ENCODE results near the gene DDX11. TPM values are rescaled to one million over a fixed set of nuclear protein-coding genes. Genes with fewer than 3 reads are reported as not detected.
A peak's percentile ranks its signal among the peaks of the same experiment; 100 is the strongest.

DDX11 gene
- polyA plus RNA-seq, 1 of the 3 experiments (the other 2 are of a cell fraction), result 33.4 TPM

DNA sequence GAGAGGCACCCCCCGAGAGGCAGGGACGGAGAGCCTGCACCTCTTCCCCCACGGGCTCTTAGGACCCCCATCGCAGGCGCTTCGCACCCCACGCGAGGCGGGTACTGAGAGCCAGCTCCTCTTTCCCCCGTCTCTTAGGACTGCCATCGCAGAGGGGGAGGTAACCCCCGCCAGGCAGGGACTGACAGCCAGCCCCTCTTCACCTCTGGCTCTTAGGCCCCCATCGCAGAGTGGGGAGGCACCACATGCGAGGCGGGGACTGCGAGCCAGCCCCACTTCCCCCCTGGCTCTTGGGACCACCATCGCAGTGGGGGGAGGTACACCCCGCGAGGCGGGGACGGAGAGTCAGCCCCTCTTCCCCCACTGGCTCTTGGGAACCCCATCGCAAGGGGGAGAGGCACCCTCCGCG, 46.1 kb downstream of the DDX11 start:
- Histone ChIP-seq H3K79me2 (ENCODE audit: insufficient read depth) (no peaks in the 10 kb centered on the region), H3K27me3 (ENCODE audit: insufficient read depth) (no peaks in the 10 kb centered on the region; the same call in 1 of the 2 replicates), H3K4me3 (ENCODE audit: low read depth in 2 of 2, low read length in 1 of 2) (peak overlapping the region in 1 of 2 experiments; percentile 45; a peak in 1 of 4 replicates), H3K27ac (ENCODE audit: low read depth in 2 of 2, low read length in 1 of 2) (no peak overlapping the region), H4K20me1 (ENCODE audit: insufficient read depth) (no peaks in the 10 kb centered on the region), H3K9ac (no peak overlapping the region), H3K9me3 (no peaks in the 10 kb centered on the region), H3K36me3 (replicated peaks in 1 of 2; ENCODE audit: control insufficient read depth in 1 of 2, insufficient read depth in 2 of 2, low read length in 1 of 2) (no peaks in the 10 kb centered on the region), H3K4me2 (peak overlapping the region; percentile 90; the same call in 1 of the 2 replicates), H3K4me1 (ENCODE audit: control insufficient read depth in 1 of 2, insufficient read depth in 2 of 2, low read depth in 1 of 2, low read length in 1 of 2) (peaks cover 0 to 31% of the 10 kb centered on the region in 2 experiments; a peak in 1 of 4 replicates), H2AFZ (ENCODE audit: low read depth) (no peak overlapping the region), H3K9me2 (no peaks in the 10 kb centered on the region), H3F3A (replicated peaks; ENCODE audit: insufficient read depth) (peaks cover 3% of the 10 kb centered on the region)
- ChIA-PET POLR2A (no interaction called here), CTCF (no interaction called here)
- TF ChIP-seq, protein P1, sequence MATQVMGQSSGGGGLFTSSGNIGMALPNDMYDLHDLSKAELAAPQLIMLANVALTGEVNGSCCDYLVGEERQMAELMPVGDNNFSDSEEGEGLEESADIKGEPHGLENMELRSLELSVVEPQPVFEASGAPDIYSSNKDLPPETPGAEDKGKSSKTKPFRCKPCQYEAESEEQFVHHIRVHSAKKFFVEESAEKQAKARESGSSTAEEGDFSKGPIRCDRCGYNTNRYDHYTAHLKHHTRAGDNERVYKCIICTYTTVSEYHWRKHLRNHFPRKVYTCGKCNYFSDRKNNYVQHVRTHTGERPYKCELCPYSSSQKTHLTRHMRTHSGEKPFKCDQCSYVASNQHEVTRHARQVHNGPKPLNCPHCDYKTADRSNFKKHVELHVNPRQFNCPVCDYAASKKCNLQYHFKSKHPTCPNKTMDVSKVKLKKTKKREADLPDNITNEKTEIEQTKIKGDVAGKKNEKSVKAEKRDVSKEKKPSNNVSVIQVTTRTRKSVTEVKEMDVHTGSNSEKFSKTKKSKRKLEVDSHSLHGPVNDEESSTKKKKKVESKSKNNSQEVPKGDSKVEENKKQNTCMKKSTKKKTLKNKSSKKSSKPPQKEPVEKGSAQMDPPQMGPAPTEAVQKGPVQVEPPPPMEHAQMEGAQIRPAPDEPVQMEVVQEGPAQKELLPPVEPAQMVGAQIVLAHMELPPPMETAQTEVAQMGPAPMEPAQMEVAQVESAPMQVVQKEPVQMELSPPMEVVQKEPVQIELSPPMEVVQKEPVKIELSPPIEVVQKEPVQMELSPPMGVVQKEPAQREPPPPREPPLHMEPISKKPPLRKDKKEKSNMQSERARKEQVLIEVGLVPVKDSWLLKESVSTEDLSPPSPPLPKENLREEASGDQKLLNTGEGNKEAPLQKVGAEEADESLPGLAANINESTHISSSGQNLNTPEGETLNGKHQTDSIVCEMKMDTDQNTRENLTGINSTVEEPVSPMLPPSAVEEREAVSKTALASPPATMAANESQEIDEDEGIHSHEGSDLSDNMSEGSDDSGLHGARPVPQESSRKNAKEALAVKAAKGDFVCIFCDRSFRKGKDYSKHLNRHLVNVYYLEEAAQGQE (IDR thresholded peaks at IDR 0.05; ENCODE audit: low read depth, low read length), result no peak
- TF ChIP-seq, protein P2, sequence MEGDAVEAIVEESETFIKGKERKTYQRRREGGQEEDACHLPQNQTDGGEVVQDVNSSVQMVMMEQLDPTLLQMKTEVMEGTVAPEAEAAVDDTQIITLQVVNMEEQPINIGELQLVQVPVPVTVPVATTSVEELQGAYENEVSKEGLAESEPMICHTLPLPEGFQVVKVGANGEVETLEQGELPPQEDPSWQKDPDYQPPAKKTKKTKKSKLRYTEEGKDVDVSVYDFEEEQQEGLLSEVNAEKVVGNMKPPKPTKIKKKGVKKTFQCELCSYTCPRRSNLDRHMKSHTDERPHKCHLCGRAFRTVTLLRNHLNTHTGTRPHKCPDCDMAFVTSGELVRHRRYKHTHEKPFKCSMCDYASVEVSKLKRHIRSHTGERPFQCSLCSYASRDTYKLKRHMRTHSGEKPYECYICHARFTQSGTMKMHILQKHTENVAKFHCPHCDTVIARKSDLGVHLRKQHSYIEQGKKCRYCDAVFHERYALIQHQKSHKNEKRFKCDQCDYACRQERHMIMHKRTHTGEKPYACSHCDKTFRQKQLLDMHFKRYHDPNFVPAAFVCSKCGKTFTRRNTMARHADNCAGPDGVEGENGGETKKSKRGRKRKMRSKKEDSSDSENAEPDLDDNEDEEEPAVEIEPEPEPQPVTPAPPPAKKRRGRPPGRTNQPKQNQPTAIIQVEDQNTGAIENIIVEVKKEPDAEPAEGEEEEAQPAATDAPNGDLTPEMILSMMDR (IDR thresholded peaks at IDR 0.05), result no peak
- no peak for TF ChIP-seq RAD21 (IDR thresholded peaks at IDR 0.05; ENCODE audit: low read length)
- no peak for TF ChIP-seq FOXM1 (IDR thresholded peaks at IDR 0.05; ENCODE audit: low read depth)
- TF ChIP-seq RFX5 (IDR thresholded peaks at IDR 0.05; ENCODE audit: low read length), result no peak
- TF ChIP-seq EZH2phosphoT487 (IDR thresholded peaks at IDR 0.05; ENCODE audit: borderline replicate concordance, low read depth), result no peak
- TF ChIP-seq RCOR1 (IDR thresholded peaks at IDR 0.05; ENCODE audit: low read length), result no peak
- no peak for TF ChIP-seq JUND (IDR thresholded peaks at IDR 0.05)
- no peak for TF ChIP-seq TEAD4 (IDR thresholded peaks at IDR 0.05; ENCODE audit: borderline replicate concordance, insufficient read depth)
- TF ChIP-seq, protein P3, sequence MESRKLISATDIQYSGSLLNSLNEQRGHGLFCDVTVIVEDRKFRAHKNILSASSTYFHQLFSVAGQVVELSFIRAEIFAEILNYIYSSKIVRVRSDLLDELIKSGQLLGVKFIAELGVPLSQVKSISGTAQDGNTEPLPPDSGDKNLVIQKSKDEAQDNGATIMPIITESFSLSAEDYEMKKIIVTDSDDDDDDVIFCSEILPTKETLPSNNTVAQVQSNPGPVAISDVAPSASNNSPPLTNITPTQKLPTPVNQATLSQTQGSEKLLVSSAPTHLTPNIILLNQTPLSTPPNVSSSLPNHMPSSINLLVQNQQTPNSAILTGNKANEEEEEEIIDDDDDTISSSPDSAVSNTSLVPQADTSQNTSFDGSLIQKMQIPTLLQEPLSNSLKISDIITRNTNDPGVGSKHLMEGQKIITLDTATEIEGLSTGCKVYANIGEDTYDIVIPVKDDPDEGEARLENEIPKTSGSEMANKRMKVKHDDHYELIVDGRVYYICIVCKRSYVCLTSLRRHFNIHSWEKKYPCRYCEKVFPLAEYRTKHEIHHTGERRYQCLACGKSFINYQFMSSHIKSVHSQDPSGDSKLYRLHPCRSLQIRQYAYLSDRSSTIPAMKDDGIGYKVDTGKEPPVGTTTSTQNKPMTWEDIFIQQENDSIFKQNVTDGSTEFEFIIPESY (IDR thresholded peaks at IDR 0.05; ENCODE audit: borderline replicate concordance, low read depth), result no peak
- TF ChIP-seq YY1 (IDR thresholded peaks at IDR 0.05; ENCODE audit: low read depth), result no peak
- WGBS (ENCODE audit: low lambda C conversion rate), result 0% methylated on average over 3 of the region's 24 CpGs
- peak; percentile 47 for DNase-seq

Measured in SK-N-SH (cell line).